Testis (tissue), 2 donors: ENCODE results near the gene PITPNC1.

Experiments used
- POLR2A ChIP-seq: fragments of 450-650 bp; IDR thresholded peaks from one replicate; pipeline ENCODE4 v1.6.1; 2017; ENCODE audit warnings: antibody characterized with exemption, mild to moderate bottlenecking, moderate library complexity
- TF ChIP-seq, protein P1 (sequence below), 3 experiments: fragments of 450-650 bp in 2 of 3; fragments of 200-600 bp in 1 of 3; sonication (generic) in 1 of 3; IDR thresholded peaks; one replicate each; pipeline ENCODE4 v1.5.1; 2016 to 2019; ENCODE audit warnings: antibody characterized with exemption in 3 of 3, mild to moderate bottlenecking in 2 of 3, moderate library complexity in 1 of 3

DNA sequence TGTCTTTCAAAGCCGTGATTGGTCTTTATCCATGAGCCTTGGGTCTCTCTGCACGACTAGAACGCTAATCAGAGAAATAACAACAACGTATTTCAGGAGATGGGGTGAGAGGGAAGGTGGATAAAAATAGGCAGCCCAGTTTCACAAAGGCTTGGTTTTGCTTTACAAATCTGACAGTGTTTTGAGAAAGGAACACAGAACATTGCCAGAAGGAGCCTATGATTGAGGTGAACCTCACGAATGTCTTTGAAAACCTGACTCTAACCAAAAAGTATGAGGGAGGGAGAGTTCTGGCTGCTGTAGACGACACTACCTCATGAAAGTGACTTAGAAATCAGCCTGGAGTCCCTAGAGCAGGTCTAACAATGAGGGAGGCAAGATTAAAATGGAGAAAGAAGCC lies 302.6 kb downstream of the PITPNC1 start:
- TF ChIP-seq, protein P1, sequence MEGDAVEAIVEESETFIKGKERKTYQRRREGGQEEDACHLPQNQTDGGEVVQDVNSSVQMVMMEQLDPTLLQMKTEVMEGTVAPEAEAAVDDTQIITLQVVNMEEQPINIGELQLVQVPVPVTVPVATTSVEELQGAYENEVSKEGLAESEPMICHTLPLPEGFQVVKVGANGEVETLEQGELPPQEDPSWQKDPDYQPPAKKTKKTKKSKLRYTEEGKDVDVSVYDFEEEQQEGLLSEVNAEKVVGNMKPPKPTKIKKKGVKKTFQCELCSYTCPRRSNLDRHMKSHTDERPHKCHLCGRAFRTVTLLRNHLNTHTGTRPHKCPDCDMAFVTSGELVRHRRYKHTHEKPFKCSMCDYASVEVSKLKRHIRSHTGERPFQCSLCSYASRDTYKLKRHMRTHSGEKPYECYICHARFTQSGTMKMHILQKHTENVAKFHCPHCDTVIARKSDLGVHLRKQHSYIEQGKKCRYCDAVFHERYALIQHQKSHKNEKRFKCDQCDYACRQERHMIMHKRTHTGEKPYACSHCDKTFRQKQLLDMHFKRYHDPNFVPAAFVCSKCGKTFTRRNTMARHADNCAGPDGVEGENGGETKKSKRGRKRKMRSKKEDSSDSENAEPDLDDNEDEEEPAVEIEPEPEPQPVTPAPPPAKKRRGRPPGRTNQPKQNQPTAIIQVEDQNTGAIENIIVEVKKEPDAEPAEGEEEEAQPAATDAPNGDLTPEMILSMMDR (IDR thresholded peaks at IDR 0.05): no peak
- no peak for TF ChIP-seq POLR2A
